GM12878 (cell line): Measurements from ENCODE around the gene MPP7. TPM values are rescaled to one million over a fixed set of nuclear protein-coding genes. Genes with fewer than 3 reads are reported as not detected.

Source experiments
- ATAC-seq: fragments of 200-7000 bp; cut with Tn5 transposase; 3 replicates; pipeline ENCODE4 v1.9.1; 2020; ENCODE audit warnings: mild to moderate bottlenecking, moderate library complexity
- BruUV-seq: library from RNA; stranded (reverse); fragments of 400-500 nt; replicated peaks from 2 replicates; lab custom pipeline; 2021; lab: Mats Ljungman, UMichigan
- CTCF ChIA-PET: fragments of 300-600 bp; sonication (Branson Sonifier 250); formaldehyde crosslinking; extraction: SDS; loops from one replicate; lab custom pipeline; 2021; ENCODE audit warnings: inconsistent platforms; lab: Yijun Ruan, JAX
- POLR2A ChIA-PET: fragments of 350-600 bp; formaldehyde crosslinking; extraction: SDS; loops from one replicate; lab custom pipeline; 2021; ENCODE audit warnings: inconsistent platforms; lab: Charles Lee
- RAD21 ChIA-PET: fragments of 300-600 bp; sonication (Branson Sonifier 250); formaldehyde crosslinking; loops from one replicate; lab custom pipeline; 2023; ENCODE audit warnings: antibody characterized with exemption; ENCODE audit not compliant: unreplicated experiment; lab: Charles Lee
- SMC1A ChIA-PET: fragments of 300-600 bp; sonication (Branson Sonifier 250); formaldehyde crosslinking; loops from one replicate; lab custom pipeline; 2023; ENCODE audit not compliant: unreplicated experiment, uncharacterized antibody; lab: Charles Lee
- DNase-seq: peaks from one replicate; pipeline ENCODE4 v3.0.0-alpha.2; 2011; ENCODE audit warnings: low read depth, low spot score
- FAIRE-seq: peaks from 3 replicates; lab custom pipeline; 2011; peaks lifted over from hg19 to GRCh38; lab: Jason Lieb, UNC
- H2AFZ ChIP-seq: 2 replicates; pipeline ENCODE4 v1.6.0; 2011; ENCODE audit warnings: low read depth, low read length, control low read depth; ENCODE audit not compliant: control insufficient read depth
- H3K27ac ChIP-seq: 2 replicates; pipeline ENCODE4 v1.5.1; 2011; ENCODE audit warnings: control low read depth; ENCODE audit not compliant: control insufficient read depth, insufficient read depth
- H3K27me3 ChIP-seq, 2 experiments: replicated peaks in 1 of 2; 2 replicates each; pipeline versions ENCODE4 v1.6.0 to v1.6.1; 2011; ENCODE audit warnings: low read length in 1 of 2; ENCODE audit not compliant: control insufficient read depth in 2 of 2, insufficient read depth in 2 of 2
- H3K36me3 ChIP-seq, 2 experiments: 2 replicates each; pipeline ENCODE4 v1.5.1; 2011; ENCODE audit warnings: low read length in 1 of 2; ENCODE audit not compliant: control insufficient read depth in 2 of 2, insufficient read depth in 2 of 2
- H3K4me1 ChIP-seq: 2 replicates; pipeline ENCODE4 v1.6.1; 2011; ENCODE audit warnings: mild to moderate bottlenecking, low read length, moderate library complexity, mixed read lengths; ENCODE audit not compliant: control insufficient read depth, insufficient read depth
- H3K4me2 ChIP-seq: 2 replicates; pipeline ENCODE4 v1.6.0; 2011; ENCODE audit warnings: control low read depth; ENCODE audit not compliant: control insufficient read depth, insufficient read depth
- H3K4me3 ChIP-seq: fragments of 200-600 bp; sonication (generic); 2 replicates; pipeline ENCODE4 v1.5.1; 2016
- H3K79me2 ChIP-seq: 2 replicates; pipeline ENCODE4 v1.6.0; 2011; ENCODE audit warnings: low read length; ENCODE audit not compliant: control insufficient read depth, insufficient read depth
- H3K9ac ChIP-seq: 2 replicates; pipeline ENCODE4 v1.8.0; 2011; ENCODE audit warnings: low read length, control low read depth, mixed read lengths; ENCODE audit not compliant: control insufficient read depth, insufficient read depth
- H3K9me3 ChIP-seq: replicated peaks from 3 replicates; pipeline ENCODE4 v1.5.1; 2011; ENCODE audit warnings: mild to moderate bottlenecking, low read length; ENCODE audit not compliant: control insufficient read depth, insufficient read depth
- H4K20me1 ChIP-seq: 2 replicates; pipeline ENCODE4 v1.6.0; 2011; ENCODE audit not compliant: control insufficient read depth, insufficient read depth
- BCL11A ChIP-seq: IDR thresholded peaks from 2 replicates; pipeline ENCODE4 v1.6.1; 2011; ENCODE audit warnings: low read depth, low read length
- CBFB ChIP-seq: IDR thresholded peaks from 2 replicates; pipeline ENCODE4 v1.6.1; 2016; ENCODE audit warnings: antibody characterized with exemption, low read depth
- IKZF1 ChIP-seq: fragments of 450-650 bp; conservative IDR thresholded peaks from 2 replicates; pipeline ENCODE4 v1.6.1; 2017; ENCODE audit warnings: antibody characterized with exemption, mild to moderate bottlenecking
- MTA3 ChIP-seq: IDR thresholded peaks from 2 replicates; pipeline ENCODE4 v1.6.1; 2012; ENCODE audit warnings: low read length, inconsistent platforms, borderline replicate concordance
- RUNX3 ChIP-seq: IDR thresholded peaks from 2 replicates; pipeline ENCODE4 v1.6.1; 2012; ENCODE audit warnings: low read length, inconsistent platforms
- WGBS: methylation state at CpG from one replicate; pipeline ENCODE4 v1.1.6; 2016; ENCODE audit warnings: low lambda C conversion rate; ENCODE audit not compliant: insufficient replicate concordance, insufficient coverage; ENCODE audit errors: missing lambda C conversion rate; 5-methylcytosine and 5-hydroxymethylcytosine counted together
- in situ Hi-C: fragments of 300-500 bp; cut with MboI; formaldehyde crosslinking; loops from 9 replicates; pipeline ENCODE4 v1.14.3; 2018; ENCODE audit warnings: mixed read lengths
- intact Hi-C: fragments of 100-400 bp; cut with micrococcal nuclease; formaldehyde crosslinking; loops from one replicate; pipeline ENCODE4 v1.14.2; 2022; ENCODE audit not compliant: unreplicated experiment
- polyA plus RNA-seq, 11 experiments: library from polyadenylated mRNA; depleted of rRNA in 4 of 11; unstranded in 6 of 11; stranded (reverse) in 5 of 11; fragments of >200 nt; fragmentation: Nextera tagmentation in 4 of 11; fragmentation: Illumina TruSeq in 1 of 11; extraction: Ambion mirVana in 4 of 11; extraction: Trizol in 1 of 11; gene quantifications; 1 replicate in 1 of 11; 2 replicates in 10 of 11; pipeline versions ENCODE4 v1.2.1 to v1.2.3, GENCODE V29; 2011 to 2016; ENCODE audit warnings: inconsistent platforms in 2 of 11, missing spikeins in 2 of 11, low read depth in 1 of 11
- total RNA-seq, 4 experiments: library from RNA; depleted of rRNA in 3 of 4; stranded (reverse); fragments of >200 nt in 3 of 4; fragmentation: Illumina TruSeq in 1 of 4; extraction: Trizol in 1 of 4; gene quantifications; 2 replicates each; pipeline versions ENCODE4 v1.2.1 to v1.2.3, GENCODE V29; 2013 to 2021
- TF ChIP-seq, protein P1 (sequence below): fragments of 450-650 bp; IDR thresholded peaks from 2 replicates; pipeline ENCODE4 v1.6.1; 2017; ENCODE audit warnings: antibody characterized with exemption, mild to moderate bottlenecking, moderate library complexity

Gene MPP7
- total and polyA plus RNA-seq, 10 of the 15 experiments (the other 5 are each of a cell fraction or from before 2014, with no cell fraction given), result 0.01 to 0.15 (median 0.05) TPM; not detected in 2

DNA sequence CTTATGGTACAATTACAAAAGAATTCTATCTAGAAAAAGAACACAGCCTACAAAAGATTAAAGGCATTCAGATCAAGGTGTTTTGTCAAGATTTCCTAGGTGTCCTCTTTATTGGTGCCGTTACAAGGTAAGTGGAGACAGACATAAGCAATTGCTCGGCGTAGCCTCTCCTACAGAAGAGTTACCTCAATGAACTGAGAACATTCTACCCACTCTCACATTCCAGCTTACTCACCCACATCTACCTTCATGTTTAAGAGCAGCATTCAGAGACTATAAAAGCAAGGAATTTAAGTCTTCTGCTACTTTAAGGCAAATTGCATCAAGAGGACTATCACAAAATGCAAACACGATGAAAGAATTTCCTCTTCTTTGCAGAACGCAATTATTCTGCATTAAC, 29.5 kb downstream of the MPP7 start:
- H4K20me1 ChIP-seq, result no peaks in the 10 kb centered on the region
- in situ Hi-C loops, result no loop called here
- no peaks in the 10 kb centered on the region for H3K36me3 ChIP-seq
- ChIA-PET CTCF (no interaction called here), RAD21 (no interaction called here), POLR2A (no interaction called here), SMC1A (no interaction called here)
- no peak overlapping the region for H3K9ac ChIP-seq
- no peaks in the 10 kb centered on the region for H3K27me3 ChIP-seq
- no peak overlapping the region for H3K4me2 ChIP-seq
- intact Hi-C loops, result no loop called here
- 83% methylated on average over 5 of the region's 5 CpGs for WGBS
- no peak overlapping the region for H2AFZ ChIP-seq
- no peaks in the 10 kb centered on the region for H3K9me3 ChIP-seq
- no peaks in the 10 kb centered on the region for H3K79me2 ChIP-seq
- no peak overlapping the region for H3K4me3 ChIP-seq
- ATAC-seq (no peak), FAIRE-seq (no peak), DNase-seq (no peak)
- H3K27ac ChIP-seq, result no peak overlapping the region
- H3K4me1 ChIP-seq, result no peaks in the 10 kb centered on the region
- no TSS peak for BruUV-seq
- no peak for TF ChIP-seq RUNX3
- no peak for TF ChIP-seq CBFB
- no peak for TF ChIP-seq IKZF1
- TF ChIP-seq BCL11A, result no peak
- TF ChIP-seq MTA3, result no peak
- TF ChIP-seq, protein P1, sequence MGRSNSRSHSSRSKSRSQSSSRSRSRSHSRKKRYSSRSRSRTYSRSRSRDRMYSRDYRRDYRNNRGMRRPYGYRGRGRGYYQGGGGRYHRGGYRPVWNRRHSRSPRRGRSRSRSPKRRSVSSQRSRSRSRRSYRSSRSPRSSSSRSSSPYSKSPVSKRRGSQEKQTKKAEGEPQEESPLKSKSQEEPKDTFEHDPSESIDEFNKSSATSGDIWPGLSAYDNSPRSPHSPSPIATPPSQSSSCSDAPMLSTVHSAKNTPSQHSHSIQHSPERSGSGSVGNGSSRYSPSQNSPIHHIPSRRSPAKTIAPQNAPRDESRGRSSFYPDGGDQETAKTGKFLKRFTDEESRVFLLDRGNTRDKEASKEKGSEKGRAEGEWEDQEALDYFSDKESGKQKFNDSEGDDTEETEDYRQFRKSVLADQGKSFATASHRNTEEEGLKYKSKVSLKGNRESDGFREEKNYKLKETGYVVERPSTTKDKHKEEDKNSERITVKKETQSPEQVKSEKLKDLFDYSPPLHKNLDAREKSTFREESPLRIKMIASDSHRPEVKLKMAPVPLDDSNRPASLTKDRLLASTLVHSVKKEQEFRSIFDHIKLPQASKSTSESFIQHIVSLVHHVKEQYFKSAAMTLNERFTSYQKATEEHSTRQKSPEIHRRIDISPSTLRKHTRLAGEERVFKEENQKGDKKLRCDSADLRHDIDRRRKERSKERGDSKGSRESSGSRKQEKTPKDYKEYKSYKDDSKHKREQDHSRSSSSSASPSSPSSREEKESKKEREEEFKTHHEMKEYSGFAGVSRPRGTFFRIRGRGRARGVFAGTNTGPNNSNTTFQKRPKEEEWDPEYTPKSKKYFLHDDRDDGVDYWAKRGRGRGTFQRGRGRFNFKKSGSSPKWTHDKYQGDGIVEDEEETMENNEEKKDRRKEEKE, result no peak
